Measurements from ENCODE around the gene RICTOR.

Gene RICTOR

DNA sequence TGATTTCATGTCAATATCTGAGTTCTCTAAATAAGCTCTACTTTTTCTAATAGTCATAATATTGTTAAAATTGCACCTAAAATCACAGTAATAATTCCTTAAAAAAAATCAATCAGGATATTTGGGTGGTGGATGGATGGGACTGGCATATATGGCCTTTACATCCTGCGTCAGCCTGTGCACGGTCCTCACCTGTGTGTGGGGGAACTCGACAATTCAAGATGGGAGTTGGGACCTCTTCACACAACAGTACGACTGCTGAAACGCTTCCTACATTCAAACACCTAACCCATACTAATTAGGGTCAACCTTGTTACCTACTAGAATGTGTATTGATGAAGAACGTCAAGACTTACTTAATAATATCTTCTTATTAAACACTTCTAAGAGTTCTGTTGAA lies 137.9 kb downstream of the RICTOR start:
- H3K27ac ChIP-seq = no peak overlapping the region
- H3K4me3 ChIP-seq (ENCODE audit: low read depth in 1 of 2, low read length in 1 of 2) = no peak overlapping the region
- peaks cover 52% of the 10 kb centered on the region for H3K36me3 ChIP-seq
- no peaks in the 10 kb centered on the region for H3K4me1 ChIP-seq (ENCODE audit: control insufficient read depth in 1 of 2, insufficient read depth in 1 of 2, low read depth in 1 of 2, low read length in 1 of 2)
- no peaks in the 10 kb centered on the region for H3K9me3 ChIP-seq
- peaks cover 5% of the 10 kb centered on the region for H3K27me3 ChIP-seq
- TF ChIP-seq, protein P1, sequence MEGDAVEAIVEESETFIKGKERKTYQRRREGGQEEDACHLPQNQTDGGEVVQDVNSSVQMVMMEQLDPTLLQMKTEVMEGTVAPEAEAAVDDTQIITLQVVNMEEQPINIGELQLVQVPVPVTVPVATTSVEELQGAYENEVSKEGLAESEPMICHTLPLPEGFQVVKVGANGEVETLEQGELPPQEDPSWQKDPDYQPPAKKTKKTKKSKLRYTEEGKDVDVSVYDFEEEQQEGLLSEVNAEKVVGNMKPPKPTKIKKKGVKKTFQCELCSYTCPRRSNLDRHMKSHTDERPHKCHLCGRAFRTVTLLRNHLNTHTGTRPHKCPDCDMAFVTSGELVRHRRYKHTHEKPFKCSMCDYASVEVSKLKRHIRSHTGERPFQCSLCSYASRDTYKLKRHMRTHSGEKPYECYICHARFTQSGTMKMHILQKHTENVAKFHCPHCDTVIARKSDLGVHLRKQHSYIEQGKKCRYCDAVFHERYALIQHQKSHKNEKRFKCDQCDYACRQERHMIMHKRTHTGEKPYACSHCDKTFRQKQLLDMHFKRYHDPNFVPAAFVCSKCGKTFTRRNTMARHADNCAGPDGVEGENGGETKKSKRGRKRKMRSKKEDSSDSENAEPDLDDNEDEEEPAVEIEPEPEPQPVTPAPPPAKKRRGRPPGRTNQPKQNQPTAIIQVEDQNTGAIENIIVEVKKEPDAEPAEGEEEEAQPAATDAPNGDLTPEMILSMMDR (IDR thresholded peaks at IDR 0.05) = no peak

DNA sequence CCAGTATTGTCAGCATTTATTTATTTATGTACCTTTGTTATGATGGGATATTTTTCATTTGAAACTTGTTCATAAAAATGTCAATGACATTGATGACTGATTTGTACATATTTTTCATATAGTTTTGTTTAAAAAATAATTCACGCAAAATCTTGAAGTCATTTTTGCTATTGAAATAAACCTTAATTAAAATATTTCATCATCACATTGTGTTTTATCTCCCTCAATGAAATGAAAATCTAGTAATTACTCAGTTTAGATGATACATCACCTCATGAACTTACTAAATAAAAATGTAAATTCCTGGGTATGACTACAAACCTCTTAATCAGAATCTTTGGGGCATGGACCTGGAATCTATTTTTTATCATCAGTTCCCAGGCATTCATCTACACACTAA lies 138.8 kb downstream of the RICTOR start:
- TF ChIP-seq, protein P1 (IDR thresholded peaks at IDR 0.05) = no peak
- peaks cover 8% of the 10 kb centered on the region for H3K27me3 ChIP-seq
- no peak overlapping the region for H3K4me3 ChIP-seq (ENCODE audit: low read depth in 1 of 2, low read length in 1 of 2)
- H3K4me1 ChIP-seq (ENCODE audit: control insufficient read depth in 1 of 2, insufficient read depth in 1 of 2, low read depth in 1 of 2, low read length in 1 of 2) = no peaks in the 10 kb centered on the region
- H3K9me3 ChIP-seq = no peaks in the 10 kb centered on the region
- peaks cover 44% of the 10 kb centered on the region for H3K36me3 ChIP-seq
- H3K27ac ChIP-seq = no peak overlapping the region

DNA sequence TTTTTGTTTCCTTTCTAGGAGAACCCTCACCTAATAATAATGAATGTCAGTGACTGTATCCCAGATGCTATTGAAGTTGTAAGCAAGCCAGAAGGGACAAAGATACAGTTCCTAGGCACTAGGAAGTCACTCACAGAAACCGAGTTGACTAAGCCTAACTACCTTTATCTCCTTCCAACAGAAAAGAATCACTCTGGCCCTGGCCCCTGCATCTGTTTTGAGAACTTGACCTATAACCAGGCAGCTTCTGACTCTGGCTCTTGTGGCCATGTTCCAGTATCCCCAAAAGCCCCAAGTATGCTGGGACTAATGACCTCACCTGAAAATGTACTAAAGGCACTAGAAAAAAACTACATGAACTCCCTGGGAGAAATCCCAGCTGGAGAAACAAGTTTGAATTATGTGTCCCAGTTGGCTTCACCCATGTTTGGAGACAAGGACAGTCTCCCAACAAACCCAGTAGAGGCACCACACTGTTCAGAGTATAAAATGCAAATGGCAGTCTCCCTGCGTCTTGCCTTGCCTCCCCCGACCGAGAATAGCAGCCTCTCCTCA lies 141.3 kb downstream of the RICTOR start:
- H3K36me3 ChIP-seq = peaks cover 23% of the 10 kb centered on the region
- TF ChIP-seq, protein P1 (IDR thresholded peaks at IDR 0.05) = no peak
- peaks cover 29% of the 10 kb centered on the region for H3K27me3 ChIP-seq
- H3K27ac ChIP-seq = no peak overlapping the region
- no peaks in the 10 kb centered on the region for H3K4me1 ChIP-seq (ENCODE audit: control insufficient read depth in 1 of 2, insufficient read depth in 1 of 2, low read depth in 1 of 2, low read length in 1 of 2)
- H3K4me3 ChIP-seq (ENCODE audit: low read depth in 1 of 2, low read length in 1 of 2) = no peak overlapping the region
- no peaks in the 10 kb centered on the region for H3K9me3 ChIP-seq

DNA sequence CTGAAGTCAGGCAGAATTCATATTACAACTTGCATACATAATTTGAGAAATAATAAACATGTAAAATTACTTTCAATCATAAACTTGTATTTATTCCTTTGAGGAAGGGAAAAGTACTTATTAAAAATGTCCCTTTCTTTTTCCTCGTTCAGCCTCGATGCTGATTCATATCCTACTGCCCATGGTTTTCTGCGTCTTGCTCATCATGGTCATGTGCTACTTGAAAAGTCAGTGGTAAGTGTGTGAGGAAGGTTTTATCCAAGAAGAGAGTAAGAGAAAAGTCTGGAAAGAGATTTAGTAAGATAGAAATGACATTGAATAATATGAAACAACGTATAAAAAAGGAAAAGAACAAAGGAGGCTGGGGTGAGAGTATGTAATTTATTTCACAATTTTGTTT lies 142.5 kb downstream of the RICTOR start:
- H3K36me3 ChIP-seq = peaks cover 12% of the 10 kb centered on the region
- TF ChIP-seq, protein P1 (IDR thresholded peaks at IDR 0.05) = no peak

DNA sequence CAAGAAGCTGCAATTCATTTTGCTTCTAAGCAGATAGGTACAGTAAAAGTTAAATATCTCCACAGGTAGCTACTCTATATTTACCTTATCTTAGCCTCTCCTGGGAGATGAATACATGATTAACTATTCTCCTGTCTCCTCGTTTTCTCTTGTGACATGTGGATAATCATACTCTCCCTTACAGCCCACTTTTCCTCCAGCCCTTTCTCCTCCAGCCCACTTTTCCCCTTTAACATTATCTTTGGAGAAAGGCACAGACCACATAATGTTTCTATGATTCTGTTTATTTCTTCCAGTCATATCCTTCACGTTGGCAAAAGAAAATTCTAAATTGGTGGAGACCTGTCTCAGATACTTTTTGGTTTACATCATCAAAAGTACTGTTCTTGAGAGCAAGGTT lies 144.4 kb downstream of the RICTOR start:
- no peaks in the 10 kb centered on the region for H3K36me3 ChIP-seq
- no peak overlapping the region for H3K27ac ChIP-seq

More for the DNA sequence above, 142.5 kb downstream of the RICTOR start:
- no peak overlapping the region for H3K27ac ChIP-seq
- H3K4me3 ChIP-seq (ENCODE audit: low read depth in 1 of 2, low read length in 1 of 2) = no peak overlapping the region
- H3K27me3 ChIP-seq = peaks cover 35% of the 10 kb centered on the region
- H3K9me3 ChIP-seq = no peaks in the 10 kb centered on the region
- H3K4me1 ChIP-seq (ENCODE audit: control insufficient read depth in 1 of 2, insufficient read depth in 1 of 2, low read depth in 1 of 2, low read length in 1 of 2) = no peaks in the 10 kb centered on the region

More for the DNA sequence above, 144.4 kb downstream of the RICTOR start:
- Histone ChIP-seq H3K27me3 (peaks cover 51% of the 10 kb centered on the region), H3K4me3 (ENCODE audit: low read depth in 1 of 2, low read length in 1 of 2) (no peak overlapping the region), H3K4me1 (ENCODE audit: control insufficient read depth in 1 of 2, insufficient read depth in 1 of 2, low read depth in 1 of 2, low read length in 1 of 2) (no peaks in the 10 kb centered on the region), H3K9me3 (no peaks in the 10 kb centered on the region)
- TF ChIP-seq, protein P1 (IDR thresholded peaks at IDR 0.05) = no peak
